Measurements from ENCODE around the gene AZIN2.

- TF ChIP-seq JUND (IDR thresholded peaks at IDR 0.05) (peak; percentile 92 to 93), CTCF (IDR thresholded peaks at IDR 0.05; ENCODE audit: low read depth, low read length, missing input control) (peak; percentile 69), MAX (IDR thresholded peaks at IDR 0.05) (peak; percentile 58), HNF4A (conservative IDR thresholded peaks at IDR 0.05) (peak; percentile 64 to 83), RAD21 (IDR thresholded peaks at IDR 0.05) (peak; percentile 82 to 92), REST (IDR thresholded peaks at IDR 0.05) (peak; percentile 9), RXRA (IDR thresholded peaks at IDR 0.05) (peak; percentile 92 to 93), EGR1 (IDR thresholded peaks at IDR 0.05; ENCODE audit: low read depth in 2 of 2) (peak in 1 of 2 donors; percentile 76), NR2F2 (IDR thresholded peaks at IDR 0.05) (peak; percentile 25), SP1 (IDR thresholded peaks at IDR 0.05) (peak; percentile 79), ZBTB33 (IDR thresholded peaks at IDR 0.05) (peak; percentile 87), YY1 (IDR thresholded peaks at IDR 0.05) (peak; percentile 2), ATF3 (IDR thresholded peaks at IDR 0.05) (peak; percentile 97)
These were observed 25.5 kb upstream of the AZIN2 start for GRCh38 chr1:33055210-33056008.

All from liver (tissue), 3 donors.